Measurements from ENCODE around the gene FN3KRP. TPM values are rescaled to one million over a fixed set of nuclear protein-coding genes. Genes with fewer than 3 reads are reported as not detected.

FN3KRP gene
- total and polyA plus RNA-seq, 2 of the 13 experiments (the other 11 are each of a cell fraction or from before 2014, with no cell fraction given), result 22.4 to 28.2 TPM

DNA sequence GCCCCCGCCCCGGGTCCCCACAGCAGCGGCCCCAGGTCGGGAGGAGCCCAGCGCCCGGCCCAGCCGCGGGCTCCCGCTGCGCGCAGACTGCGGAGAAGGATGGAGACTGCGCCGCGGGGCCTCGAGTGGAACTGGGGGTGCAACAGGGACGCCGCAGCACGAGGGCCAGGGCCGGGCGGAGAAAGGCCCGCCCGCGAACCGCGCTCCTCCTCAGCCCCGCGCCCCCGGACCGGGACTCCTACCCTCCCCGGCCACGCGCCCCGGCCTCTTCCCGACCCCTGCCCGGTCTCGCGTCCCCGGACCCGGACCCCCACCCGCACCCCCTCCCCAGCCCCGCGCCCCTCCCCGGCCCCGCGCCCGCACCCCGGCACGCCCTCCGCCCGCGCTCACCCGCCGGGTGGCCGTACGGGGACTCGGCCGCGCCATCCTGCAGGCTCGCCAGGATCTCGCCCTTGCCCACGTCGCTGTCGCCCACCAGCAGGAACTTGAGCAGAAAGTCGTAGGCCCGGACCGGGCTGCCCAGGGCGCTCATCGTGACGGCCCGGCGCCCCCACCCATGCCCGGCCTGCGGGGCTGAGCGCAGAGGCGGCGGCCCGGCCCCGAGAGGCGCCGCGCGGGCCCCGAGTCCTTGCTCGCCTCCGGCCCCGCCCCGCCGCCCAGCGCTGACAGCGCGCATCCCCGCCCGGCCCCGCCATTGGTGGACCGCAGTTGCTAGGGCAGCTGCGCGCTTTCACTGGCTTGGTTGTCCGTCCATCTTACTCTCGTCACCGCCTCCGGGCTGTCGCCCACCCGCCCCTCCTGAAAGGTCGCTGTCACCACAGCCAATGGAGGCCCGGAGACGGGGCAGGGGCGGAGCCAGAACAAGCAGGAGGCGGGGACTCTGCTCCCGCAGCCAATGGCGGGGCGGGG is 18.2 kb upstream of the FN3KRP start, which contains the start of gene RAB40B (continued):
- TF ChIP-seq, protein P1, sequence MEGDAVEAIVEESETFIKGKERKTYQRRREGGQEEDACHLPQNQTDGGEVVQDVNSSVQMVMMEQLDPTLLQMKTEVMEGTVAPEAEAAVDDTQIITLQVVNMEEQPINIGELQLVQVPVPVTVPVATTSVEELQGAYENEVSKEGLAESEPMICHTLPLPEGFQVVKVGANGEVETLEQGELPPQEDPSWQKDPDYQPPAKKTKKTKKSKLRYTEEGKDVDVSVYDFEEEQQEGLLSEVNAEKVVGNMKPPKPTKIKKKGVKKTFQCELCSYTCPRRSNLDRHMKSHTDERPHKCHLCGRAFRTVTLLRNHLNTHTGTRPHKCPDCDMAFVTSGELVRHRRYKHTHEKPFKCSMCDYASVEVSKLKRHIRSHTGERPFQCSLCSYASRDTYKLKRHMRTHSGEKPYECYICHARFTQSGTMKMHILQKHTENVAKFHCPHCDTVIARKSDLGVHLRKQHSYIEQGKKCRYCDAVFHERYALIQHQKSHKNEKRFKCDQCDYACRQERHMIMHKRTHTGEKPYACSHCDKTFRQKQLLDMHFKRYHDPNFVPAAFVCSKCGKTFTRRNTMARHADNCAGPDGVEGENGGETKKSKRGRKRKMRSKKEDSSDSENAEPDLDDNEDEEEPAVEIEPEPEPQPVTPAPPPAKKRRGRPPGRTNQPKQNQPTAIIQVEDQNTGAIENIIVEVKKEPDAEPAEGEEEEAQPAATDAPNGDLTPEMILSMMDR (CRISPR knock-in tag; IDR thresholded peaks at IDR 0.05), result no peak; the same call in 1 of the 2 replicates
- TF ChIP-seq, protein P2, sequence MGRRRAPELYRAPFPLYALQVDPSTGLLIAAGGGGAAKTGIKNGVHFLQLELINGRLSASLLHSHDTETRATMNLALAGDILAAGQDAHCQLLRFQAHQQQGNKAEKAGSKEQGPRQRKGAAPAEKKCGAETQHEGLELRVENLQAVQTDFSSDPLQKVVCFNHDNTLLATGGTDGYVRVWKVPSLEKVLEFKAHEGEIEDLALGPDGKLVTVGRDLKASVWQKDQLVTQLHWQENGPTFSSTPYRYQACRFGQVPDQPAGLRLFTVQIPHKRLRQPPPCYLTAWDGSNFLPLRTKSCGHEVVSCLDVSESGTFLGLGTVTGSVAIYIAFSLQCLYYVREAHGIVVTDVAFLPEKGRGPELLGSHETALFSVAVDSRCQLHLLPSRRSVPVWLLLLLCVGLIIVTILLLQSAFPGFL (CRISPR knock-in tag; IDR thresholded peaks at IDR 0.05), result no peak
- TF ChIP-seq ZNF274 (CRISPR knock-in tag; IDR thresholded peaks at IDR 0.05) (no peak), ZNF468 (CRISPR knock-in tag; IDR thresholded peaks at IDR 0.05) (no peak), RORA (CRISPR knock-in tag; IDR thresholded peaks at IDR 0.05) (no peak), ISL2 (CRISPR knock-in tag; IDR thresholded peaks at IDR 0.05) (0 out of 2 replicates have a peak, but pooled peaks have one; percentile 0), ZNF816 (CRISPR knock-in tag; IDR thresholded peaks at IDR 0.05; ENCODE audit: borderline replicate concordance) (no peak)
- TF ChIP-seq, protein P3, sequence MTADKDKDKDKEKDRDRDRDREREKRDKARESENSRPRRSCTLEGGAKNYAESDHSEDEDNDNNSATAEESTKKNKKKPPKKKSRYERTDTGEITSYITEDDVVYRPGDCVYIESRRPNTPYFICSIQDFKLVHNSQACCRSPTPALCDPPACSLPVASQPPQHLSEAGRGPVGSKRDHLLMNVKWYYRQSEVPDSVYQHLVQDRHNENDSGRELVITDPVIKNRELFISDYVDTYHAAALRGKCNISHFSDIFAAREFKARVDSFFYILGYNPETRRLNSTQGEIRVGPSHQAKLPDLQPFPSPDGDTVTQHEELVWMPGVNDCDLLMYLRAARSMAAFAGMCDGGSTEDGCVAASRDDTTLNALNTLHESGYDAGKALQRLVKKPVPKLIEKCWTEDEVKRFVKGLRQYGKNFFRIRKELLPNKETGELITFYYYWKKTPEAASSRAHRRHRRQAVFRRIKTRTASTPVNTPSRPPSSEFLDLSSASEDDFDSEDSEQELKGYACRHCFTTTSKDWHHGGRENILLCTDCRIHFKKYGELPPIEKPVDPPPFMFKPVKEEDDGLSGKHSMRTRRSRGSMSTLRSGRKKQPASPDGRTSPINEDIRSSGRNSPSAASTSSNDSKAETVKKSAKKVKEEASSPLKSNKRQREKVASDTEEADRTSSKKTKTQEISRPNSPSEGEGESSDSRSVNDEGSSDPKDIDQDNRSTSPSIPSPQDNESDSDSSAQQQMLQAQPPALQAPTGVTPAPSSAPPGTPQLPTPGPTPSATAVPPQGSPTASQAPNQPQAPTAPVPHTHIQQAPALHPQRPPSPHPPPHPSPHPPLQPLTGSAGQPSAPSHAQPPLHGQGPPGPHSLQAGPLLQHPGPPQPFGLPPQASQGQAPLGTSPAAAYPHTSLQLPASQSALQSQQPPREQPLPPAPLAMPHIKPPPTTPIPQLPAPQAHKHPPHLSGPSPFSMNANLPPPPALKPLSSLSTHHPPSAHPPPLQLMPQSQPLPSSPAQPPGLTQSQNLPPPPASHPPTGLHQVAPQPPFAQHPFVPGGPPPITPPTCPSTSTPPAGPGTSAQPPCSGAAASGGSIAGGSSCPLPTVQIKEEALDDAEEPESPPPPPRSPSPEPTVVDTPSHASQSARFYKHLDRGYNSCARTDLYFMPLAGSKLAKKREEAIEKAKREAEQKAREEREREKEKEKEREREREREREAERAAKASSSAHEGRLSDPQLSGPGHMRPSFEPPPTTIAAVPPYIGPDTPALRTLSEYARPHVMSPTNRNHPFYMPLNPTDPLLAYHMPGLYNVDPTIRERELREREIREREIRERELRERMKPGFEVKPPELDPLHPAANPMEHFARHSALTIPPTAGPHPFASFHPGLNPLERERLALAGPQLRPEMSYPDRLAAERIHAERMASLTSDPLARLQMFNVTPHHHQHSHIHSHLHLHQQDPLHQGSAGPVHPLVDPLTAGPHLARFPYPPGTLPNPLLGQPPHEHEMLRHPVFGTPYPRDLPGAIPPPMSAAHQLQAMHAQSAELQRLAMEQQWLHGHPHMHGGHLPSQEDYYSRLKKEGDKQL (CRISPR knock-in tag; IDR thresholded peaks at IDR 0.05; ENCODE audit: low read depth), result no peak
- TF ChIP-seq, protein P4, sequence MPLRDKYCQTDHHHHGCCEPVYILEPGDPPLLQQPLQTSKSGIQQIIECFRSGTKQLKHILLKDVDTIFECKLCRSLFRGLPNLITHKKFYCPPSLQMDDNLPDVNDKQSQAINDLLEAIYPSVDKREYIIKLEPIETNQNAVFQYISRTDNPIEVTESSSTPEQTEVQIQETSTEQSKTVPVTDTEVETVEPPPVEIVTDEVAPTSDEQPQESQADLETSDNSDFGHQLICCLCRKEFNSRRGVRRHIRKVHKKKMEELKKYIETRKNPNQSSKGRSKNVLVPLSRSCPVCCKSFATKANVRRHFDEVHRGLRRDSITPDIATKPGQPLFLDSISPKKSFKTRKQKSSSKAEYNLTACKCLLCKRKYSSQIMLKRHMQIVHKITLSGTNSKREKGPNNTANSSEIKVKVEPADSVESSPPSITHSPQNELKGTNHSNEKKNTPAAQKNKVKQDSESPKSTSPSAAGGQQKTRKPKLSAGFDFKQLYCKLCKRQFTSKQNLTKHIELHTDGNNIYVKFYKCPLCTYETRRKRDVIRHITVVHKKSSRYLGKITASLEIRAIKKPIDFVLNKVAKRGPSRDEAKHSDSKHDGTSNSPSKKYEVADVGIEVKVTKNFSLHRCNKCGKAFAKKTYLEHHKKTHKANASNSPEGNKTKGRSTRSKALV (CRISPR knock-in tag; IDR thresholded peaks at IDR 0.05), result no peak
- TF ChIP-seq, protein P5, sequence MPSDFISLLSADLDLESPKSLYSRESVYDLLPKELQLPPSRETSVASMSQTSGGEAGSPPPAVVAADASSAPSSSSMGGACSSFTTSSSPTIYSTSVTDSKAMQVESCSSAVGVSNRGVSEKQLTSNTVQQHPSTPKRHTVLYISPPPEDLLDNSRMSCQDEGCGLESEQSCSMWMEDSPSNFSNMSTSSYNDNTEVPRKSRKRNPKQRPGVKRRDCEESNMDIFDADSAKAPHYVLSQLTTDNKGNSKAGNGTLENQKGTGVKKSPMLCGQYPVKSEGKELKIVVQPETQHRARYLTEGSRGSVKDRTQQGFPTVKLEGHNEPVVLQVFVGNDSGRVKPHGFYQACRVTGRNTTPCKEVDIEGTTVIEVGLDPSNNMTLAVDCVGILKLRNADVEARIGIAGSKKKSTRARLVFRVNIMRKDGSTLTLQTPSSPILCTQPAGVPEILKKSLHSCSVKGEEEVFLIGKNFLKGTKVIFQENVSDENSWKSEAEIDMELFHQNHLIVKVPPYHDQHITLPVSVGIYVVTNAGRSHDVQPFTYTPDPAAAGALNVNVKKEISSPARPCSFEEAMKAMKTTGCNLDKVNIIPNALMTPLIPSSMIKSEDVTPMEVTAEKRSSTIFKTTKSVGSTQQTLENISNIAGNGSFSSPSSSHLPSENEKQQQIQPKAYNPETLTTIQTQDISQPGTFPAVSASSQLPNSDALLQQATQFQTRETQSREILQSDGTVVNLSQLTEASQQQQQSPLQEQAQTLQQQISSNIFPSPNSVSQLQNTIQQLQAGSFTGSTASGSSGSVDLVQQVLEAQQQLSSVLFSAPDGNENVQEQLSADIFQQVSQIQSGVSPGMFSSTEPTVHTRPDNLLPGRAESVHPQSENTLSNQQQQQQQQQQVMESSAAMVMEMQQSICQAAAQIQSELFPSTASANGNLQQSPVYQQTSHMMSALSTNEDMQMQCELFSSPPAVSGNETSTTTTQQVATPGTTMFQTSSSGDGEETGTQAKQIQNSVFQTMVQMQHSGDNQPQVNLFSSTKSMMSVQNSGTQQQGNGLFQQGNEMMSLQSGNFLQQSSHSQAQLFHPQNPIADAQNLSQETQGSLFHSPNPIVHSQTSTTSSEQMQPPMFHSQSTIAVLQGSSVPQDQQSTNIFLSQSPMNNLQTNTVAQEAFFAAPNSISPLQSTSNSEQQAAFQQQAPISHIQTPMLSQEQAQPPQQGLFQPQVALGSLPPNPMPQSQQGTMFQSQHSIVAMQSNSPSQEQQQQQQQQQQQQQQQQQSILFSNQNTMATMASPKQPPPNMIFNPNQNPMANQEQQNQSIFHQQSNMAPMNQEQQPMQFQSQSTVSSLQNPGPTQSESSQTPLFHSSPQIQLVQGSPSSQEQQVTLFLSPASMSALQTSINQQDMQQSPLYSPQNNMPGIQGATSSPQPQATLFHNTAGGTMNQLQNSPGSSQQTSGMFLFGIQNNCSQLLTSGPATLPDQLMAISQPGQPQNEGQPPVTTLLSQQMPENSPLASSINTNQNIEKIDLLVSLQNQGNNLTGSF (CRISPR knock-in tag; IDR thresholded peaks at IDR 0.05), result 0 out of 2 replicates have a peak, but pooled peaks have one; percentile 54
